ENCODE results near the gene IWS1.
"Not testable (repeated sequence)": the region's sequence is repeated elsewhere in the genome, so short reads cannot be mapped to it uniquely, and the experiment has no call there.

IWS1 gene

DNA sequence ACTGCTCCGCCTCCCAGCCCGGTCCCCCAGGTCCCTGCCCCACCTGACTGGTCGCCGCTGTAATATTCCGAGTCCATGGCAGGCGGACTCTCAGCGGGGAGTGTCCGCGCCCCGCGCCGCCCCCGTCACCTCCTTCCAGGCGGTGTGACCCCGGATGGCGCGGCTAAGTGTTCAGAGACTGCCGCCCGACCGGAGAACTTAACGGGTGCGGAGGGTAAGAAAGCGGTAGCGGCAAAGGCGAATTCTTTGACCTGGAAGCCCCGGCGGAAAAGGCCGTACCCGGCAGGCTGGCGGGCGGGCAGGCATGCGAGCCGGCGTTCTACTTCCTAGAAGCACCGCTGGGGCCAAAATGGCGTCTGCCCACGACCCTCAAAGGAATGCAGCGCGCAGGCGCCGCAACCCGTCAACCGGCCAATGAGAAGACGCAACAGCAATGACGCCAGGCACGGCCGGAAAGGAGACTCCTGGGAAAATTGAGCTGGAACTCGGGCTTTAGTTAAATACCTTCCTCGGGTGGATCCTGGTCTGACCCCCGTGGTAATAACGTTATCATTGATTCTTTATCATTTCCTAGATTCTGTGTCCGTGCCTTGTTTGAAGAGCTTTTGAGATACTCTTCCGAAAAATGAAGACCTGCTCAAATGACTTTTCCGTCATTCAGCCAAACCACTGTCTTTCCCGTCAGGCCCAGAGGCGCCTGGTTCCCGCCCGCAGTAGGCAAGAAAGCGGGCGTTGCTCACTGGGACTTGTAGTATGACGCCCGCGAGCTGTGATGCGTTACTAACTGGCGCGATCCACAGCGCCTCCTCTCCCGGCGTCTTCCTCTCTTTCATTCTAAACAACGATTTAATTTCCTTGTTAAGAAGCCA, at the start of gene IWS1:
IWS1 (minus strand) TSS at position 358 of the 869 bp plus-strand sequence; CDS start at position 77, 281 bp downstream.
- peak; percentile 94 for DNase-seq (ENCODE audit: low spot score)

DNA sequence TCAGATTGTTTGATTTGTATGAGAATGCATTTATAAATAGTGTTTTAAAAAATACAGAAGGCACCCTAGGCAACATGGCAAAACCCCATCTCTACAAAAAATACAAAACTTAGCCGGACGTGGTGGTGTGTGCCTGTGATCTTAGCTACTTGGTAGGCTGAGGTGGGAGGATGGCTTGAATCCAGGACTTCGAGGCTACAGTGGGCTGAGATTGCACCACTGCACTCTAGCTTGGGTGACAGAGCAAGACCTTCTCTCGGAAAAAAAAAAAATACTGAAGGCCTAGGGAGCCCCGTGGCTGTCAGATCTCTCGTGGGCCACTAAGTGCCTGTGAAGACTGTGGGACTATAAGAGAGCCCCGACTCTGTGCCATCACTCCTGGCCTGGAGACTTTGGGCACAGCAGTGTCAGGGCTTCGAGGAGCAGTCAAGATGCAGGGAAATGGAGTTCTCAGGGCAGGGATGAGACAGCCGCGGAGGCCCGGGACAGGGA, 49.7 kb upstream of the IWS1 start:
- DNase-seq (ENCODE audit: low spot score): no peak

DNA sequence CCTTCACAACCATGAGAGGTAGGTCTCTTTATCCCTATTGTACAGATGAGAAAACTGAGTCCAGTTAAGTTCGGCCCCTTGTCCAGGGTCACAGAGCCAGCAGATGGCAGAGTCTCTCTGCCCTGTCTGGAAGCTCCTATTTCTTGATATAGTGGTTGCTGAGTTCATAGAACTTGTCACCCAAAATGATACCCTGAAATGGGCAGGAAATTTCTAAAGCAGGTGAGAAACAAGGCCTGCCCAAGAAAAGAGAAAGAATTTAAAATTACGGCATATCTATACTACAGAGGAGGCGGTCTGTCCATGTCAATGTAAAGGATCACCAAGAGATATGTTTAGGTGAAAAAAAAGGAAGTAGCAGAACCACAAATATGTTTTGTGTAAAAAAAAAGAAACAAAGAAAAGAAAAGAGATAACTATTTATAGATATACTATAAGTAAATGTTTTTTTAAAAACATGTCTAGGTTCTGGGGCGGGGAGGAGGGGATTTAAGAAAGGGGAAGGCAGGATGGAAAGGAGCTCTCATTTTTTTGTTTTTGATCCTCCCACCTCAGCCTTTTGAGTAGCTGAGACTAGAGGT, 49.0 kb upstream of the IWS1 start:
- no peak for DNase-seq (ENCODE audit: low spot score)

DNA sequence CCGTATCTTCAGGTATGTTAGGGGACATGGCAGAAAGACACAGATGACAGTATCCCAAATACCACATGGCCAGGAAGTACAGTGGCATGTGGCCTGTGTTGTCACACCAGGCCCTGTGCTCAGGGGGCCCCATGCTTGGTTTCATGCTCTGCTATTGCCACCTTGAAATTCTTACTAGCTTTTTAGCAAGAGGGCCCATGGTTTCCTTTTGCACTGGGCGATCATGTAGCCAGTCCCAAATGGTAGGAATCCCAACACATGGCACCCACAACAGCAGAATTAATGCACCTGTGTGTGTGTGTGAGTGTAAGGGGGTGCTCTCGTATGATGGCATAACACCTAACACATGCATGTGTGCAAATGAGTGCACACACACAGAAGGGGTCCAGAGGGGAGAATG, 48.4 kb upstream of the IWS1 start:
- no peak for DNase-seq (ENCODE audit: low spot score)

DNA sequence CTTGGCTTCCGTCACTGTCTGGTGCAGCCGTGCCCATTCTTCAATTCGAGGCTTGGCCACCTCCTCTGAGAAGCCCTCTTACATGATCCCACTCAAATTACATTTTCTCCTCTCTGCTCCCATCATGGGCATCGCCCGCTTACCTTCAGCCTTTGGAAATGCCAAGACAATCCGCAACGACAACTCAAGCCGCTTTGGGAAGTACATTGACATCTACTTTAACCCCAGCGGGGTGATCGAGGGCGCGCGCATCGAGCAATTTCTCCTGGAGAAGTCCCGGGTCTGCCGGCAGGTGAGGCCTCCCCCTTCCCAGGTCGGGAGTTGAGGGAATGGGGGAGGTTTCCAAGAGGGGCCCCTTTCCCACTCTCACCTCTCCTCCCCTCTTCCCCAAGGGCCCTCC, 47.5 kb upstream of the IWS1 start:
- no peak for DNase-seq (ENCODE audit: low spot score)

DNA sequence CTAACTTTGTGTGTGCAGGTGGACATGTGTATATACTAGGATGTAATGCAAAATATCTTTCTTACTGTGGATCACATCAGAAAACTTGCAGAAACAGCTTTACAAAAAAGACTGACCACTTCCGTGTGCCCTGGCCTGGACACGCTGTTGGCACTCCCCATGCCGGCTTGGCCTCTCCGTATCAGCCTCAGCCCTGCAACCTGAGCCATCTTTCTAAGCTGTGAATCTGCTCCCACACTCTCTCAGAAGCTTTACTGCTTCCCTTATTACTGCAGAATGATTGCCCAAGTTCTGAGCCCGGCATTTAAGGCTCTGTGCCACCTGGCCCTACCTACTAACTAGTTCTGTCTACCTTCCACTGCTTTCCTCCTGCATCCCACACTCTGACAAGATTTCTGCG, 47.0 kb upstream of the IWS1 start:
- no peak for DNase-seq (ENCODE audit: low spot score)

DNA sequence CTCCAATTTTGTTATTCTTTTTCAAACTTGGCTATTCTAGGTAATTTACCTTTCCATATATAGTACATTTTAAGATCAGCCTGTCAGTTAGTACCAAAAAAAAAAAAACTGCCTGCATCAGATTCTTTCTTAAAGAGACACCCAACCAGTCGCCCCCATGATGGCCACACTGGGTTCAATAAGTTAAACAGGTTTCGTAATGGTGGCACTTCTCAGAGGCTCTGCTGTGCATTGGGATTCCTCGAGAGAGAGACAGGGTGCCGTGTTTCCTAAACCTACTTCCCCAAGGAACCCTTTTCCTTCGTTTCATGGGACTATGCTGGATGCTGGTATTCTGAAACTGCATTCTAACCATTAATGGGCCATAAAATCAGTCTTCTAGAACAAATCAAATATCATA, 46.6 kb upstream of the IWS1 start:
- DNase-seq (ENCODE audit: low spot score): no peak

DNA sequence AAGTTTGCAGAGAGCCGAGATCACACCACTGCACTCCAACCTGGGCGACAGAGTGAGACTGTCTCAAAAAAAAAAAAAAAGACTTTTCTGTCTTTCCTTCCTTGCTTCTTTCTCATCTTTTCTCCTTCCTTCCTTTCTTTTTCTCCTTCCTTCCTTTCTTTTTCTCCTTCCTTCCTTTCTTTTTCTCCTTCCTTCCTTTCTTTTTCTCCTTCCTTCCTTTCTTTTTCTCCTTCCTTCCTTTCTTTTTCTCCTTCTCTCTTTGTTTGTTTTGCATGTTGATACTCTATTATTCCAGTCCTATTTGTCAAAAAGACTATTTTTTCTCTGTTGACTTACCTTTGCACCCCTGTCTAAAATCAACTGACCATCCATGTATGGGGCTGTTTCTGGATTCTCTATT, 46.1 kb upstream of the IWS1 start:
- not testable (repeated sequence) for DNase-seq (ENCODE audit: low spot score)

DNA sequence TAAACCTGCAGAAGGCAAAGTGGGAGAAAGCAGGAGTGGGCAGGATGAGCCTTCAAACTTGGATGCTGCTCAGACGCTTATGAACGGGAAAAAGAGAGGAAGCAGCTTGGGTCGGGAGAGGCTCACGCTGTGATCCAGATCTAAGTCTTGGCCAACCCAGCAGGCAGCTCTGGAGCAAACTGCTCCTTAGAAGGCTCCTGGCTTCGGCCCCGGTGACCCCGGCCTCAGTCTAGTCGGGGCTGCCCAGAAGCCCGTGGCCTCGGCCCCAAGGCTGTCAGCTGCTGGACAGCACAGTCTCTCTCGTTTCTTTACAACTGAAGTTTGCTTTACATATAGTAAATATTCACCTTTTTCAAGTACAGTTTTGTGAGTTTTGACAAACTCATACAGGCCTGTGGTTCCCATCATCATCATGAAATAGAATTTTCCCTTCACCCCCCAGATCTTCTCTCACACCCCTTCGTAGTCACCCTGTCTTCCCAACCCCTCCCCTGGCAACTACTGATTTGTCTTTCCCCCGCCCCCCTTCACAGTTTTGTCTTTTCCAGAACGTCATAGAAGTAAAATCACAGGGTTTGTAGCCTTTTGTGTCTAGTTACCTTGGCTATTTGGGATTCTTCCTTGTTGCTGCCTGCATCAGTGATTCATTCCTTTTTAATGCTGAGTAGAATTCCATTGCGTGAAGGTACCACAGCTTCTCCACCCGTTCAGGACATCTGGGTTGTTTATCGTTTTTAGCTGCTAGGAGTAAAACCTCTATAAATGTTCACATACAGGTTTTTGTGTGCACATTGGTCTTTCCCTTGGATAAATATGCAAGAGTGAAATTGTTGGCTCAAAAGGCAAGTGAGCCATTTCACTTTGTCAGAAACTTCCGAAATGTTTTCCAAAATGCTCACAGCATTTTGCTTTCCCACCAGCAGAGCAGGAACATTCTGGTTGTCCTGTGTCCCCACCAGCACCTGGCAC, 44.3 kb upstream of the IWS1 start:
- no peak for DNase-seq (ENCODE audit: low spot score)

DNA sequence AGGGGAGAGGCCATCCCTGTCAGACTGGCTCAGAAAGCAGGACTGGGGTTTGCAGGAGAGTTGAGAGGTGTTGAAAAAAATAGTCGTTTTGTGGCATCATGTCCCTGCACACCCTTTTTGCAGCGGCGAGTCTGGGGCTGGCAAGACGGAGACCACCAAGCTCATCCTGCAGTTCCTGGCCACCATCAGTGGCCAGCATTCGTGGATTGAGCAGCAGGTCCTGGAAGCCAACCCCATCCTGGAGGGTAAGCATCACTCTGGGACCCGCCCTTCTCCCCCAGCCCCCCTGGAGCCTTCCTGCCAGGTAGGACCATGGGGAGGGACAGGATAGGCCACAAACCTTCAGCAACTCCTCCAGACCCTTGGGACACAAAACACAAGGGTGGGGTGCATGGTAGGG, 43.4 kb upstream of the IWS1 start:
- no peak for DNase-seq (ENCODE audit: low spot score)

DNA sequence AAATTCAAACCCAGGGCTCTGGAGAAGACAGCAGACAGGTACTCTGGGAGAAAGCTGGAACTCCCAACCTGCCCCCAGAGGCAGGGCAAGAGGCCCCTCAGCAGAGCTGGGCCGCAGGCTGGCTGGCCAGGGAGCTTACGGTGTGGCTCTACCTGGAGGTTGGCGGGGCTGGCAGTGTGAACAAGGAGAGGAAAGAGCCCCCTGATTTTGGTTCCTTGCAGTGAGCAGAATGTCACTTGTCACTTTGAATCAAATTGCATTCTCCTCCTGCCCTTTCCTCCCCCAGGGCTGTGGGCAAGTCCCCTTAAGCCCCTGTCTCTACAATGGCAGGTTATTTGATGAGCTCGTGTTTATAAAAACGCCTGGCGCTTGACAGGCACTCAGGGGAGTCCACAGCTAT, 41.8 kb upstream of the IWS1 start:
- no peak for DNase-seq (ENCODE audit: low spot score)

DNA sequence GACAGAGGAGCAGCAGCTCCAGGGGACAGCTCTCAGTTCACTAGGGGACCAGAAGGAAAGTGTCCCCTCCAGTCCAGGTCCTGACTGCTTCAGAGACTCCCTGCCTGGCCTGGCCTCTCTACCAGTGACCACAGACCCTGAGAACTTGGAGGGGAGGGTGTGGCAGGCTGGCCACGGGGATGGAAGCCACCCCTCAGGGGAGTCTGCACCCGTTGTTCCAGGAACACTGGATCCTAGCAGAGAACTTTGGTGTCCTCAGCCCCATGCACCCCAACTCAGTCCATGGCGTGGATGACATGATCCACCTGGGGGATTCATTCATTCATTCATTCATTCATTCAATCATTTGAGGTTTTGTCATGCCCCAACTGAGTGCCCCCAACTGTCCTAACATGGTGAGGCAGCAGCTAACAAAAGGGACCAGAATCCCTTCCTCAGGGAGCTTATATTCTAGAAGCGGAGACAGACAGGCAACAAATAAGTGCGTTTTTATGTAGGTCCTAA, 41.1 kb upstream of the IWS1 start:
- DNase-seq (ENCODE audit: low spot score): no peak

DNA sequence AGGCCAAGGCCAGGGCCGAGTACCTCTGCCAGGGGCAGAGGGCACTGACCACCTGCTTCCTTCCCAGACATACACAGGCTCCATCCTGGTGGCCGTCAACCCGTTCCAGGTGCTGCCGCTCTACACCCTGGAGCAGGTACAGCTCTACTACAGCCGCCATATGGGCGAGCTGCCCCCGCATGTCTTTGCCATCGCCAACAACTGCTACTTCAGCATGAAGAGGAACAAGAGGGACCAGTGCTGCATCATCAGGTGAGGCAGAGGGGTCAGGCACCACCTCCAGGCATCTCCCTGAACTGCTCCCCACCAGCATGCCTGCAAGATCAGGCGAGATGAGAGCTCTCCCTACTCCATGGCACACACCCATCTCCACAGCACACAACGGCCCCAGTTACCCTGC, 40.3 kb upstream of the IWS1 start:
- DNase-seq (ENCODE audit: low spot score): no peak

DNA sequence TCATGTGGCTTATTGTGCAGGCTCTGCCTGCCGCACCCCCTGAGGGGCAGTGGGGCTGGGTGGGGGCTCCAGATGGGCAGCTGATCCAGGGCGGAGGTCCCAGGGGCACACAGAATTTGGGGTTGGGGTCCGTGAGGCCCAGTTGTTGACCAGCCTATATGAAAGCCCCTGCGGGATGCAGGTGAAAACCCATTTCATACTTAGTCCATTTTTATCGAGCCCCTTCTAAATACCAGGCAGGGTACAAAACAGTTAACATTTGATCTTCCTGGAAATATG, 39.8 kb upstream of the IWS1 start:
- DNase-seq (ENCODE audit: low spot score): no peak

DNA sequence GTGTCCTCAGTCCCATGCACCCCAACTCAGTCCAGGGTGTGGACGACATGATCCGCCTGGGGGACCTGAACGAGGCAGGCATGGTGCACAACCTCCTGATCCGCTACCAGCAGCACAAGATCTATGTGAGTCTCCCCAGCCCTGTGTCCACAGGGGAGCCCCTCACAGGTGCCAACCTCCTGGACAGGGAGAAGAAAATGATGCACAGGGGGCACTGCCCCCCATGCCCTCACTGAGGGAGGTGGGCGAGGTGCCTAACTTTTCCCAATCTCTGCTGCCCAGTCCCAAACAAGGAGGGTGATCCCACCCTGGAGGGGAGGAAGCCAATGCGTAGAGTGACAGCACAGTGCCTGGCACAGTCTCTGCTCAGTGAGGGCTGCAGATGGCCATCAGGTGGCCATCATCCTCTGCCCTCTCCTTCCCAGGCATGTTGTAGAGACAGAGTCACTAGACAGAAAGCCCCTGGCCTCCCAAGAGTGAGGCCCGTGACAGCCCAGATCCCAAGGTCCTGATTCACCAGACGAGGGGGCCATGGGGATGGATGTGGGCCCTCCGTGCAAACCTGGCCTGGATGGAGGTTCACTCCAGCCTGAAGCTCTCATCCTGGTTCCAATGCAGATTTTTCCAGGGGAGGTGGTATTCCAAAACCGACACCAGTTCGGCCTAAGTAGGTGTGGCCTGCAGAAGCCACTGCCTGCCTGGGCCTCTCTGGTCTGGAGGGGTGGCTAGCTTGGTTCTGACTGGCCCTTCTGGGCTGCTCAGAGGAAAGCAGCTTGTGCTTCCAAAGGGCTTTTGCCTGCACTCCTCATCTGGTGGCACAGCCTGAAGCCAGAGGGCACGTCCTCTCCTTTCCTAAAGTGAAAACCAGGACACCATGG, 39.2 kb upstream of the IWS1 start:
- no peak for DNase-seq (ENCODE audit: low spot score)

DNA sequence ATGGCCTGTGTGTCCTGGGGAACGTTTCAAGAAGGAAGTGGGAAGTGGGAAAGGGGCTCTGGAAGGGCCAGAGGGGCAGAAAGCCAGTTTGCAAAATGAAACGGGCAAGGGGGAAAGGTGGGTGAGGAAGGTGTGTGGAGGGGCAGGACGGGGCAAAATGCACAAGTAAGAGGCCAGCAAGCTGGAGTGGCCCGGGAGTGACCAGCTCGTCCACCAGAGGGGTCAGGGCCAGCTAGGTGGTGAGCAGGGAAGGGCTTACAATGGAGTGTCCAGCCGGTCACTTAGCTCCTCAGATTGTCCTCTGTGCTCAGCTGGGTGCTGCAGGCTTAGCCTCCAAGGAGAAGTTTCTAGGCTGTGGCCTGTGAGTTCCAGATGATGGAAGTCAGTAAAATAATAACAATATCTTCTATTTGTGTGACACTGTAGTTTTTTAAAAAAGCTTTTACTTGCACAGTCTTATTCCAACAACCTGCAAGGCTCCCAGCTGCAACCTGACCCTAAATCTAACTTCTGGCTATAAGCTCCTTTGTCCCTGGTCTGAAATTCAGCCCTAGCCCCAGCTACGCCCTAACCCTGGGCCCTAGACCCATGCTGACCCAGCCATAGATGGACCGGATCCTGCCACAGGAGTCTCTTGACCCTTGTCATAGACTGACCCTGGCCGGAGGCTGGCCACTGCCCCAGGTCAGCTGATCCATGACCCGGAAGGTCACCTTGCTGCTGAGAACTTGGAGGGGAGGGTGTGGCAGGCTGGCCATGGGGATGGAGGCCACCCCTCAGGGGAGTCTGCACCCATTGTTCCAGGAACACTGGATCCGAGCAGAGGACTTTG, 38.4 kb upstream of the IWS1 start:
- DNase-seq (ENCODE audit: low spot score): no peak

DNA sequence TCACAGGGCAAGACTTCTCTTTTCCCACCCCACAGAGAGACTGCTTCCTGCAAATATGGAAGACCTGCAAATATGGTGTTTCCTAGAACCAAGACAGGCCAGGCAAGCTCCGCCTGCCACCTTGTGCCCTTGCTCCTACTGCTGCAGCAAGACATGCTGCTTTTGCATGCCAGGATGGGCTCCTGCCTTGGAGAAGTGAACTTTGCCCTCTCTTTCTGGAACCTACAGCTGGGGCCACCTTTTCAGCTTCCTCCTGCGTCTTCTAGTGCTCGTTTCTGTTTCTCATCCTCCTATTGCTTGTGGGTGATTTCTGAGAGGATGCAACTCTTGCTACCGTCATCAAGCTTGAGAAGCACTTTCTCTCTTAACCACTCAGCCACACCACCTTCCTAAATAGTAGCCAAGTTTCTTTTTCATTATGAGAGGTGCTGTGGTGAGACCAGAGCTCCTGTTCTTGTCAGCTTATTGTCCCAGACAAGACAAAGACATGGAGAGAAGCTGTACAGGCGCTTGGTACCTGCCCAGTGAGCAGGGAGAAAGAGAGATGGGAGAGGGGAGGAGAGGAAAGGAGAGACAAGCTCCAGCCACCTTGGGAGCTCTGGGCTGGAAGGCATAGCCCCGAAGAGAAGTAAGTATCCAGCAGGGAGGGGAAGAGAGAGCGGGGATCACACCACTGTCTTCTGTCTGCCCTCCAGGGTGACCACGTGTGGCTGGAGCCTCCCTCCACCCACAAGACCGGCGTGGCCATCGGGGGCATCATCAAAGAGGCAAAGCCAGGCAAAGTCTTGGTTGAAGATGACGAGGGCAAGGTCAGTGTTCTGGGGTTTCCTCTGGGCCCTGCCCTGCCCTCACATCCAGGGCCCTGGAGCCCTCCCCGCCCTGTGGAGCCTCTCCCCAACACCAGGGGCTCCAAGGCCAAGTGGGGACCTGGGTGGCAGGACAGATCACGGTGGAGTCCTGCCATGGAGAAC, 37.5 kb upstream of the IWS1 start:
- no peak for DNase-seq (ENCODE audit: low spot score)

DNA sequence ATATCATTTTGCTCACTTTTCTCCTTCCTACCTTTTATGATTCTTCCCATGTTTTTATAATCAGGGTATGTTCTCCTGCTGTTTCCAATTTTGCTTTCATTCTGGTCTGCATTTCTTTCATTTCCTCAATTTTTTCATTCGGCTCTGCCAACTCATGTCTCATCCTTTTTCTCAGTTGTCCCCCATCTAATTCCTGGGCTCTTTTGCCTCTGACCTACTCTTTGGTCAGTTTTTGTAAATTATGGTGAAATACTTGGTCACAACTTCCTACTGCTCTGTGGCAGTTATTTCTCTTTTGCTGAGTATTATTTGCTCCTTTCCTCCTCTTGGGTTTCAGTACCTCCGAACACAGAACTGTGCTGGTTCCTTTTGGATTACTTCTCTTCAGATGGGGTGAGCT, 36.6 kb upstream of the IWS1 start:
- DNase-seq (ENCODE audit: low spot score): no peak

DNA sequence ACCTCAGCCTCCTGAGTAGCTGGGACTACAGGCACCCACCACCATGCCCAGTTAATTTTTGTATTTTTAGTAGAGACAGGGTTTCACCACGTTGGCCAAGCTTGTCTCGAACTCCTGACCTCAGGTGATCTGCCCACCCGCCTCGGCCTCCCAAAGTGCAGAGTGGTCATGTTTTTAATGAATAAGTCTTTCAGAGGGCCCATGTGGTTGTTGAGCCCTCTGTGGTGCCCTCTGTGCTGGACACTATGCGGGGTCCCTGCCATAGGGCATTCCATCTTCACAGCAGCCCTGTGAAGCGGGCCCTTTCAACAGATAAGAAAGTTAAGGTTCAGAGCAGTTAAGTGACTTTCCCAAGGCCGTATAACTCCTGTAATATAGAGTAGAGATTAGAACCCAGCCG, 35.1 kb upstream of the IWS1 start:
- DNase-seq (ENCODE audit: low spot score): no peak

DNA sequence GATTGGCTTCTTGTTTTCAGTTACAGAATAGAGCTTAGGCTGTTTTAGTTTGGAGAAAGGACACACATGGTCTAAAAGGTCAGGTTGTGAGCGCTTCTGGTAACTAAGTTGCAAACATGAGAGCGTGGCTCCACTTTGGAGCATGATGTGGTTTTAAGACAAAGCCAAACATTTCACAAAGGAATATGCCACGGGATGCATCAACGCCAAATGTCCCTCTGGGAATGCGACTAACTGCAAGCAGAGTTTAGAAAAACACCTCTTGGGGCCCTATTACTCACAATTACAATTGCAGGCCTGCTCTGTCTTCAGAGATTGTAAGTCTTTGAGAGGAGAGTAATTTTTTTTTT, 34.6 kb upstream of the IWS1 start:
- no peak for DNase-seq (ENCODE audit: low spot score)

Data from iPS-NIHi11 (cell line).